Measurements from ENCODE around the gene STKLD1. TPM values are rescaled to one million over a fixed set of nuclear protein-coding genes. Genes with fewer than 3 reads are reported as not detected.
A peak's percentile ranks its signal among the peaks of the same experiment; 100 is the strongest.

Gene STKLD1
- total and polyA plus RNA-seq, 9 of the 15 experiments (the other 6 are each of a cell fraction or from before 2014, with no cell fraction given) = 0.10 to 0.65 (median 0.33) TPM; not detected in 2

DNA sequence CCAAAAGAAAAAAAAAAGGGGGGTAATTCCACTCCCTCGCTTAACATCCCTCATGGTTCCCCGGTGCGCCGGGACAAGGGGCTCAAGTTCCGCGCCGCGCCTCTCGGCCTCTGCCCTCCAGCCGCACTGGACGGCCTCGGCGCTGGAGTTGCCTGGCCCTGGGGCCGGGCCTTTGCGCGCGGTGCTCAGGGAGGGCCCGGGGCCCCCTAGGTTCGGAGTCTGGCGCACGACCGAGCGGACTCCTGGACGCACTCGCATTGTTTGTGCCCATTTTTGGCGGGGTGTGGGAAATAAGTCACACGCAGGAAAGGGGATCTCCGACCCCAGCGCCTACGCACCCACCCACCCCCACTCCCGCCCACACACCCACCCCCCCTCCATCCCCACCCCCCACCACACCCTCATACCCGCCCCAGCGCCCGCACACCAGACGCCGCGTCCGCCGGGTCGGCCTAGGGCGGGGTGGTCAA lies 28.6 kb upstream of the STKLD1 start (continued):
- TF ChIP-seq, protein P1, sequence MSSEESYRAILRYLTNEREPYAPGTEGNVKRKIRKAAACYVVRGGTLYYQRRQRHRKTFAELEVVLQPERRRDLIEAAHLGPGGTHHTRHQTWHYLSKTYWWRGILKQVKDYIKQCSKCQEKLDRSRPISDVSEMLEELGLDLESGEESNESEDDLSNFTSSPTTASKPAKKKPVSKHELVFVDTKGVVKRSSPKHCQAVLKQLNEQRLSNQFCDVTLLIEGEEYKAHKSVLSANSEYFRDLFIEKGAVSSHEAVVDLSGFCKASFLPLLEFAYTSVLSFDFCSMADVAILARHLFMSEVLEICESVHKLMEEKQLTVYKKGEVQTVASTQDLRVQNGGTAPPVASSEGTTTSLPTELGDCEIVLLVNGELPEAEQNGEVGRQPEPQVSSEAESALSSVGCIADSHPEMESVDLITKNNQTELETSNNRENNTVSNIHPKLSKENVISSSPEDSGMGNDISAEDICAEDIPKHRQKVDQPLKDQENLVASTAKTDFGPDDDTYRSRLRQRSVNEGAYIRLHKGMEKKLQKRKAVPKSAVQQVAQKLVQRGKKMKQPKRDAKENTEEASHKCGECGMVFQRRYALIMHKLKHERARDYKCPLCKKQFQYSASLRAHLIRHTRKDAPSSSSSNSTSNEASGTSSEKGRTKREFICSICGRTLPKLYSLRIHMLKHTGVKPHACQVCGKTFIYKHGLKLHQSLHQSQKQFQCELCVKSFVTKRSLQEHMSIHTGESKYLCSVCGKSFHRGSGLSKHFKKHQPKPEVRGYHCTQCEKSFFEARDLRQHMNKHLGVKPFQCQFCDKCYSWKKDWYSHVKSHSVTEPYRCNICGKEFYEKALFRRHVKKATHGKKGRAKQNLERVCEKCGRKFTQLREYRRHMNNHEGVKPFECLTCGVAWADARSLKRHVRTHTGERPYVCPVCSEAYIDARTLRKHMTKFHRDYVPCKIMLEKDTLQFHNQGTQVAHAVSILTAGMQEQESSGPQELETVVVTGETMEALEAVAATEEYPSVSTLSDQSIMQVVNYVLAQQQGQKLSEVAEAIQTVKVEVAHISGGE (CRISPR knock-in tag; IDR thresholded peaks at IDR 0.05) = peak in 1 of 3 experiments; percentile 45; a peak in 1 of 6 replicates
- TF ChIP-seq ZNF592 (IDR thresholded peaks at IDR 0.05) (no peak), TRIM24 (IDR thresholded peaks at IDR 0.05) (no peak), SPI1 (IDR thresholded peaks at IDR 0.05; ENCODE audit: borderline replicate concordance, low read depth, low read length) (no peak), ZSCAN29 (IDR thresholded peaks at IDR 0.05) (no peak), MIER1 (IDR thresholded peaks at IDR 0.05; ENCODE audit: low read depth) (no peak), ZNF197 (CRISPR knock-in tag; IDR thresholded peaks at IDR 0.05; ENCODE audit: low read depth) (no peak), NR2C1 (IDR thresholded peaks at IDR 0.05) (no peak), NR2C1 (tag; IDR thresholded peaks at IDR 0.05) (no peak), ZNF280A (IDR thresholded peaks at IDR 0.05; ENCODE audit: low read depth, partially characterized antibody) (no peak), HMG20B (CRISPR knock-in tag; IDR thresholded peaks at IDR 0.05) (no peak), KLF16 (IDR thresholded peaks at IDR 0.05) (no peak), POLR2AphosphoS5 (IDR thresholded peaks at IDR 0.05; ENCODE audit: control insufficient read depth, insufficient read depth, low read depth, low read length) (no peak), ZNF668 (CRISPR knock-in tag; IDR thresholded peaks at IDR 0.05) (no peak), CXXC5 (CRISPR knock-in tag; IDR thresholded peaks at IDR 0.05) (no peak)
- TF ChIP-seq, protein P2, sequence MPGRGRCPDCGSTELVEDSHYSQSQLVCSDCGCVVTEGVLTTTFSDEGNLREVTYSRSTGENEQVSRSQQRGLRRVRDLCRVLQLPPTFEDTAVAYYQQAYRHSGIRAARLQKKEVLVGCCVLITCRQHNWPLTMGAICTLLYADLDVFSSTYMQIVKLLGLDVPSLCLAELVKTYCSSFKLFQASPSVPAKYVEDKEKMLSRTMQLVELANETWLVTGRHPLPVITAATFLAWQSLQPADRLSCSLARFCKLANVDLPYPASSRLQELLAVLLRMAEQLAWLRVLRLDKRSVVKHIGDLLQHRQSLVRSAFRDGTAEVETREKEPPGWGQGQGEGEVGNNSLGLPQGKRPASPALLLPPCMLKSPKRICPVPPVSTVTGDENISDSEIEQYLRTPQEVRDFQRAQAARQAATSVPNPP (IDR thresholded peaks at IDR 0.05; ENCODE audit: borderline replicate concordance, insufficient read depth, insufficient read length) = no peak
- TF ChIP-seq, protein P3, sequence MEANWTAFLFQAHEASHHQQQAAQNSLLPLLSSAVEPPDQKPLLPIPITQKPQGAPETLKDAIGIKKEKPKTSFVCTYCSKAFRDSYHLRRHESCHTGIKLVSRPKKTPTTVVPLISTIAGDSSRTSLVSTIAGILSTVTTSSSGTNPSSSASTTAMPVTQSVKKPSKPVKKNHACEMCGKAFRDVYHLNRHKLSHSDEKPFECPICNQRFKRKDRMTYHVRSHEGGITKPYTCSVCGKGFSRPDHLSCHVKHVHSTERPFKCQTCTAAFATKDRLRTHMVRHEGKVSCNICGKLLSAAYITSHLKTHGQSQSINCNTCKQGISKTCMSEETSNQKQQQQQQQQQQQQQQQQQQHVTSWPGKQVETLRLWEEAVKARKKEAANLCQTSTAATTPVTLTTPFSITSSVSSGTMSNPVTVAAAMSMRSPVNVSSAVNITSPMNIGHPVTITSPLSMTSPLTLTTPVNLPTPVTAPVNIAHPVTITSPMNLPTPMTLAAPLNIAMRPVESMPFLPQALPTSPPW (CRISPR knock-in tag; IDR thresholded peaks at IDR 0.05) = peak; percentile 86

All from K562 (cell line).